HS-27A (cell line): ENCODE measurements around the gene MARVELD2.
"Not testable (repeated sequence)": the region's sequence is repeated elsewhere in the genome, so short reads cannot be mapped to it uniquely, and the experiment has no call there.

Experiments
- DNase-seq: peaks from one replicate; pipeline ENCODE4 v3.0.0-alpha.2; 2012; ENCODE audit warnings: low read depth, missing footprints

The MARVELD2 gene

GRCh38 chr5:69414885-69415583, at the start of gene MARVELD2:
Gene MARVELD2 (plus strand): TSS chr5:69415116. CDS start chr5:69419386, 4,270 bp downstream.
- DNase-seq, result no peak

- no peak for DNase-seq
Measured at GRCh38 chr5:69367697-69368279, 47.1 kb upstream of the MARVELD2 start.

GRCh38 chr5:69368458-69369339, 46.2 kb upstream of the MARVELD2 start:
- peak; percentile 9 for DNase-seq

GRCh38 chr5:69369340-69370121, 45.4 kb upstream of the MARVELD2 start, which contains the start of the genes AK6, RAD17 and TAF9:
Gene AK6 (minus strand): TSS chr5:69369520. CDS start chr5:69369490, 30 bp downstream.
Gene RAD17 (plus strand): TSS chr5:69369818. CDS start chr5:69372209, 2,391 bp downstream.
Gene TAF9 (minus strand): TSS chr5:69369520. CDS start chr5:69365737, 3,783 bp downstream.
- peak; percentile 73 for DNase-seq

GRCh38 chr5:69370335-69370734, 44.6 kb upstream of the MARVELD2 start:
- DNase-seq, result not testable (repeated sequence)

GRCh38 chr5:69372394-69372793, 42.5 kb upstream of the MARVELD2 start:
- no peak for DNase-seq

- no peak for DNase-seq
Measured at GRCh38 chr5:69374911-69375446, 39.9 kb upstream of the MARVELD2 start.

- no peak for DNase-seq
Measured at GRCh38 chr5:69378376-69378775, 36.5 kb upstream of the MARVELD2 start.

- DNase-seq, result no peak
Measured at GRCh38 chr5:69404659-69405330, 10.1 kb upstream of the MARVELD2 start.

GRCh38 chr5:69415584-69415958, 655 bp downstream of the MARVELD2 start:
- no peak for DNase-seq

GRCh38 chr5:69416180-69416579, 1.3 kb downstream of the MARVELD2 start:
- DNase-seq, result no peak

GRCh38 chr5:69416699-69417098, 1.8 kb downstream of the MARVELD2 start:
- DNase-seq, result no peak

- no peak for DNase-seq
Measured at GRCh38 chr5:69418554-69418953, 3.6 kb downstream of the MARVELD2 start.

- no peak for DNase-seq
Measured at GRCh38 chr5:69431424-69432303, 16.7 kb downstream of the MARVELD2 start.

GRCh38 chr5:69432412-69433206, 17.7 kb downstream of the MARVELD2 start:
- no peak for DNase-seq

- peak; percentile 9 for DNase-seq
Measured at GRCh38 chr5:69435276-69435884, 20.5 kb downstream of the MARVELD2 start.

- no peak for DNase-seq
Measured at GRCh38 chr5:69444127-69444754, 29.3 kb downstream of the MARVELD2 start.

- DNase-seq, result no peak
Measured at GRCh38 chr5:69449511-69449910, 34.6 kb downstream of the MARVELD2 start.
